Umbilical cord (tissue), 2 donors: ENCODE results near the gene CD82. TPM values are rescaled to one million over a fixed set of nuclear protein-coding genes. Genes with fewer than 3 reads are reported as not detected.

ENCODE experiments used
- DNase-seq: peaks from one replicate; pipeline ENCODE4 v3.0.0-alpha.2; 2015; ENCODE audit warnings: low spot score
- total RNA-seq: library from RNA; depleted of rRNA; stranded (reverse); fragments of >200 nt; gene quantifications from one replicate; pipeline ENCODE4 v1.2.3, GENCODE V29; 2014; ENCODE audit warnings: low replicate concordance; ENCODE audit not compliant: insufficient read depth

The CD82 gene
- 42.6 TPM for total RNA-seq

- DNase-seq = peak; percentile 100
Measured at GRCh38 chr11:44565211-44565952, at the start of gene CD82. CD82 (plus strand) TSS chr11:44565663; CDS start chr11:44594663, 29,000 bp downstream.

DNA sequence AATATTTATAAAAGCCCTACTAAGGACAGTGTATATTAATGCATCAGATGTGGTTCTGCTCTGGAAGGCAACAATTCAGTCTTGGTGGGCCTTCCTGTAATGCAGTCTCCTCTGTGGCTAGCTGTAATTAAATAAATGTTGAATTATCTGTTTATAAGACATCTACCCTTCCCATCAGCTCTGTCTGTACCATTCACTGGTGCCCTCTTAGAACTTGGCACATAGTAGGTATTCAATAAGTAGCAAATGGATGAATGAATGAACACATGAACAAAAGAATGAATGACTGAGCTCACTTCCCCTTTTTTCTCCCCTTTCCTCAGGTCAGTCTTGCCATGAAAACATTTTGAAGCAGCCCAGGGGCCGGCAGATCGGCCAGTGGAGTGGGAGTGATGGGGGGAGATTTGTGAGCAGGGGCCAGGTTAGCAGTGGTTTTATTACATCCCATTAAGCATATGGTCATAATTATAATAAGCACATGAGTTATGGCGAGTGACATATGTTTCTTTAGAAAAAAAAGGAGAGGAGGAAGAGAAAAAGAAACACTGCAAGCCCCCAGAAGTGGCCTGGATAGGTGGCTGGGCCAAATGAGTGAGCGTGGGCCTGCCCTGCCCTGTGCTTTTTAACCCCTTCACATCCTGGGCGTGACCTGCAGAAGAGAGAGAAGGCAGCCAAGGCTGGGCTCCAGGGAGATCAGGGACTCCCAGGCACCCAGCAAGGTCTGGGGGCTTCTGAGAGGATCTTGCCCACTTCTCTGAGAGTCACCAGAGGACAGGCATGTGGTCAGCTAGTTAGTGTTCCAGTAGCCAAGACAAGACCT is 48.6 kb upstream of the CD82 start:
- DNase-seq = no peak

DNA sequence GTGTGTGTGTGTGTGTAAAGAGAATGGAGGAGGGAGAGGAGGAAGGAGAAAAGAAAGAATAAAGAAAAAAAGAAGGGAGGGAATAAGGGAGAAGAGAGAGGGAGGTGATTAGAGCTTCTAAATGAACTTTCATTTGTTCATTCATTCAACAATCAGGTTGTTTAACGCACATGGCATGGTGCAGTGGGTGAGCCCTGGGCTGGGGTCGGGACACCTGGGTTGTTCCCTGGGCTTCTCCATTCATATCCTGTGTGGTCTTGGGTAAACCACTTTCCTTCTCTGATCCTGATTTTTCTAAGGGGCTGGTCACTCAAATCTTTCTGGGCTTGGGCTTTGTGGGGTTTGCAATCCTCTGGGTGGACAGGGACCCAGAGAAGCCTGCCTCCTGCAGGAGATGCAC is 47.9 kb upstream of the CD82 start:
- DNase-seq = no peak

DNA sequence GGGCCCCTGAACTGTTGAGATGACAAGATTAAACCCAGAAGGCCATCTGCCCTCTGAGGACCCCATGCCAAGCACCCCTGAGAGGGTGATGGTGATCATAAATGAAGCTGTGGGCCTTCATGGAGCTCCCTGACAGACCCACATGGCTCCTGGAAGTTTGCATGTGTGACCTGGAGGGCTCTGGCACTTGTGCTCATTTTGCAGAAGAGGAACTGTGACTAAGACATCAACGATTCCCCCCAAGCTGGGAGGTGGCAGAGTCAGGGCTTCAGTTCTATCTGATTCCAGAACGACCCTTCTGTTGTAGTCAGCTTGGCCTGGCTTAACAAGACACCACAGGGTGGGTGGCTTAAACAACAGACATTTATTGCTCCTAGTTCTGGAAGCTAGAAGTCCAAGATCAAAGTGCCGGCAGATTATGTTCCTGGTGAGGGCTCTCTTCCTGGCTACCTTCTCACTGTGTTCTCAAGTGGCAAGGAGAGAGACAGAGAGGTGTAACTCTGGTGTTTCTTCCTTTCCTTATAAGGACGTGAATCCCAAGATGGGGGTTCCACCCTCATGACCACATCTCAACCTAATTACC is 46.4 kb upstream of the CD82 start:
- DNase-seq = no peak

DNA sequence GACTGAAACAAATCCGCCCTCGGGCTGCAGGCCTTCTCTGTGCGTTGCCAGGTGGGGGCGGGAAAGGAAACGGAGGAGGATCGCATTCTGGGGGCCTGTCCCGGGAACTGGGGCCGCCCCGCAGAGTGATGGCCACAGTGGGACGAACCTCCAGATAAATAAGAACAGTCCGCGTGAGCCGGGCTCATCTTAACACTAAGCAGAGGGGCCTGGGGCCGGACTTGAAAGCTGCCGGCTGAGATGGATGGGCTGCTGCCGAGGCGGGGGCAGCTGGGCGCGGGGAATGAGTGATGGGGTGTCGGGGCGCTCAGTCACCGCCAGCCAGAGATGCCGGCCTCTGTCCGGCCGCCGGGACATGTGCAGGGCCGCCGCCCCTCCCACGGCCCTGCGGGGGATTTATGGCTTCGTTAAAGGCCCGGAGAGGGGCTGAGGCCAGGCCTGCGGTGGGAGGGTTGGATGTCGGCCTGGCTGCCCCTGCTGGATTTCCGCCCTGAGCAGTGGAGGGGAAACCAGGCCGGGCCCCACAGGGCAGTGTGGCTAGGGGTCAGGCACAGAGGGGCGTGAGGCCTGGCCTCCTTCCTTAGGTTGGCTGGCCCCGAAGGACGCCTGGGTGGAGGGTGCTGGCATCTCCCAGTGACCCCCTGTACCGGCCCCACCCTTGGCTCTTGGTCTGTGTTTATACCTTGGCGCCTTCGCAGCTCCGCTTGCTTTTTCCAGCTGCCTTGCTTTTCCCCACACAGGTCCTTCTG is 45.3 kb upstream of the CD82 start:
- peak; percentile 79 for DNase-seq

- no peak for DNase-seq
Measured at GRCh38 chr11:44521148-44521547, 44.3 kb upstream of the CD82 start.

GRCh38 chr11:44522294-44522693 is 43.2 kb upstream of the CD82 start:
- no peak for DNase-seq

GRCh38 chr11:44524346-44524745 is 41.1 kb upstream of the CD82 start:
- no peak for DNase-seq

DNA sequence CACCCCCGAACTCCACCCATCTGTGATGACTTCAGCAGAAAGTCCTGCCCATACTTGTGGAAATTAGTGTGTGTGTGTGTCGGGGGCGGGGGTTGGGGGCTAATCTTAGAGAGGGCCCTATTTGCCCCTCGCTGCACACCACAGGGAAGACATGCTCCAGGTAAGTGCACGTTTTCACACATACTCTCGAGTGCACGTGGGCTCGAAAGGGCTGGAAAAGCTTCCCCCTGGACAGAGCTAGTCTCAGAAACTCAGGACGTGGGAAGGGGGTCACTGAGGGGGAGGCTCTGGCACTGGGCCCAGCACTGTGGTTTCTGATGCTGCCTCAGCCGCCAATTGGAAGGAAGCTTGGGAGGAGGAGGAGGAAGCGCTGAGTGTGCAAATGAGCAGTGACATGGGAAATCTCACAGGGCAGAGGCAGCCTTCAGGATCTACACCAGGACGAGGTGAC is 40.7 kb upstream of the CD82 start:
- DNase-seq = no peak

- no peak for DNase-seq
Measured at GRCh38 chr11:44525473-44526252, 39.8 kb upstream of the CD82 start.

- no peak for DNase-seq
Measured at GRCh38 chr11:44526438-44526837, 39.0 kb upstream of the CD82 start.

GRCh38 chr11:44527476-44527875 is 38.0 kb upstream of the CD82 start:
- DNase-seq = no peak

GRCh38 chr11:44528103-44528502 is 37.4 kb upstream of the CD82 start:
- DNase-seq = no peak

GRCh38 chr11:44528581-44528980 is 36.9 kb upstream of the CD82 start:
- no peak for DNase-seq

DNA sequence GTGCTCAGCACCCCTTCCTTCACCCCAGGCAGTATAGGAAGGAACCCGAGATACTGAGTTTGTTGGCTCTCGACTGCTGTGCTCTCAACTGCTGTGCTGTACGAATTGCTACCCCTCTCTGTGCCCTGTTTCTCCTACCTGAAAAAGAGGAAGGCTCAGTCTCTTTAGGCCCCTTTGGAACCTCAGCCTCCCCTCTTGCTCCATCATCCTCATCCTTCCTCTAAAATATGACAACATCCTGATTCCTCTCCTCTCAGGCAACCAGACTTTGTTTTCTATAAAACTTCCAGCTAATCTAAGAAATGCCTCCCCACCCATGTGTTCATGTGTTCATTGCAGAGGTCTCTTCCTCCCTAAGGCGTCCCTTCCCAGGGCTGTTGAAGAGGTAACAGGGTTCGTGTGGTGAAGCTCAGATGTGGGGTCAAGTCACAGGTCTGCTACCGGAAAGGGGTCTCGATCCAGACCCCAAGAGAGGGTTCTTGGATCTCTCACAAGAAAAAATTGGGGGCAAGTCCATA is 35.5 kb upstream of the CD82 start:
- peak; percentile 49 for DNase-seq

DNA sequence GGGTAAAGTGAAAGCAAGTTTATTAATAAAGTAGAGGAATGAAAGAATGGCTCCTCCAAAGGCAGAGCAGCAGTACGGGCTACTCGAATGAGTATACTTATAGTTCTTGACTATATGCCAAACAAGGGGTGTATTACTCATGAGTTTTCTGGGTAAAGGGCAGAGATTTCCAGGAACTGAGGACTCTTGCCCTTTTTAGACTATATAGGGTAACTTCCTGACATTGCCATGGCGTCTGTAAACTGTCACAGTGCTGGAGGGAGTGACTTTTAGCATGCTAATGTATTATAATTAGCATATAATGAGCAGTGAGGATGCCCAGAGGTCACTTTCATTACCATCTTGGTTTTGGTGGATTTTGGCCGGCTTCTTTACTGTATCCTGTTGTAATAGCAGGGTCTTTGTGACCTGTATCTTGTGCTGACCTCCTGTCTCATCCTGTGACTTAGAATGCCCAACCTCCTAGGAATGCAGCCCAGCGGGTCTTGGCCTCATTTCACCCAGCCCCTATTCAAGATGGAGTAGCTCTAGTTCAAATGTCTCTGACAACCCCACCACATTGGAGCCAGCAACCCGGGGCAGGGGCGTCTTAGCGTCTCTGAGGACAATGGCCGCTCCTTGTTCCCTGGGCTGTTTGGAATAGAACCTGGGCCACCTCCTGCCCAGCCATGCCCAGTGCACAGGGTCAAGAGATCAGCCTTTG is 34.9 kb upstream of the CD82 start:
- peak; percentile 58 for DNase-seq

DNA sequence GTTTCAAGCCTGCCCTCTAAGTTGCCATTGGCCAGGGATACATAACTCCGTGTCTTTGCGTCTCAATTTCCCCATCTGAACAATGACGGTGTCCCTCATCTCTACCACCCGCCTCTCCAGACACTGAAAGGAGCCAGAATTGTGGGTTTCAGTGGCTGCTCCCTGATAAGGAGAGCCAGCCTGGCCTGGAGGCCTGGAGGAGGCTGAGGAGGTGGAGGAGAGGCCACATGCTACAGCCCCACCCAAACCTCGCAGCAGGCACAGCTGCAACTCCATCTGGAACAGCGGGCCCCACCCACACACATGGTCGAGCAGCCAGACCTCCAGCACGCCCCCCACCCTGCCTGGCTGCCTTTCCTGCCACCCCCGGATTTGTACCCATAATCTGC is 34.4 kb upstream of the CD82 start:
- peak; percentile 46 for DNase-seq

- DNase-seq = no peak
Measured at GRCh38 chr11:44531636-44532035, 33.8 kb upstream of the CD82 start.

GRCh38 chr11:44532809-44533208 is 32.7 kb upstream of the CD82 start:
- no peak for DNase-seq
